T-helper 1 cell treated with Interleukin-12 subunit alpha and Interleukin-12 subunit beta and Interleukin-4 antibody, amounts not matched to agents 30 ng/mL and 1 ng/mL, for 36 hours (primary cell): ENCODE results near the gene YWHAG. TPM values are rescaled to one million over a fixed set of nuclear protein-coding genes. Genes with fewer than 3 reads are reported as not detected.
"Not testable (repeated sequence)": the region's sequence is repeated elsewhere in the genome, so short reads cannot be mapped to it uniquely, and the experiment has no call there.

Experiments
- intact Hi-C: fragments of 100-400 bp; cut with micrococcal nuclease; formaldehyde crosslinking; loops from one replicate; pipeline ENCODE4 v1.15.1; 2024
- total RNA-seq: library from RNA; stranded (reverse); gene quantifications from 2 replicates; pipeline ENCODE4 v1.2.3, GENCODE V29; 2022

The YWHAG gene
- total RNA-seq, 1 donor from 2014 or later, result 102 TPM

GRCh38 chr7:76351372-76351771 lies 7.4 kb downstream of the YWHAG start:
- intact Hi-C loops, result no loop called here

- intact Hi-C loops, result no loop called here
Observed at GRCh38 chr7:76349313-76349885, 9.4 kb downstream of the YWHAG start.

DNA sequence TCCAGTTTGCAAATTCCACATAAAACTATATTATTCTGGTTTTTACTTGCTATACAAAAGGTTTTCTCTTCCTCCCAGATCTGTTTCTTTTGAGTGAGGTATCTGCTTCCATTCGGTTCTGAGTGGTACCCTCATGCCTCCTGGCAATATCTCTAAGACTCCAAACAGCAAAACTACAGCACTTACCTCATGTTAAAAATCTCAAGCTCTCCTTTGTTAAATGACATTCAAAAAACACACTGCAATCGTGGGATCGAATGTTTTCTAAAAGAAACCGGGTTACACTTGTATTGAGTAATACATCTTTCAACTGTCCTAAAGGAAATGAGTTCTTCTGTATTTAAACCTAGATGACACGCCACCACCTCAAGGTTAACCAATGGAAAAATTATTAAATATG lies 11.1 kb downstream of the YWHAG start:
- intact Hi-C loops, result no loop called here

DNA sequence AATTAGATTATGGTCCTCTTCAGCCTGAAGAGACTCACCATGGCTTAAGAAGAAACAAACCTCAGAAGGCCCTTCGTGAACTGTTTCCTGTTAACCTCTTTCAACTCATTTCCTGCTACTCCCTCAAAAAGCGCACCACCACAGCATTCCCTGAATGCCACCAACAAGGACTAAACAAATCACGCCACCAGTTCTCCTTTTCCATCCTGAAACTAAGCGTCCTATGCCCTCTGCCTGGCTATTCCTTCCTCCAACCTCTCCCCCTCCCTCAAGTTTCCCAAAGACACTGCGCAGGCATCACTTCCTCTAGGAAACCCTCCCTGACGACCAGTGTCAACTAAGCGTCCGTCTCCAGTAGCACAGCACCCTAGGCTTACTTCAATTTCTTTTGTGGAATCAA lies 12.0 kb downstream of the YWHAG start:
- intact Hi-C loops, result no loop called here

DNA sequence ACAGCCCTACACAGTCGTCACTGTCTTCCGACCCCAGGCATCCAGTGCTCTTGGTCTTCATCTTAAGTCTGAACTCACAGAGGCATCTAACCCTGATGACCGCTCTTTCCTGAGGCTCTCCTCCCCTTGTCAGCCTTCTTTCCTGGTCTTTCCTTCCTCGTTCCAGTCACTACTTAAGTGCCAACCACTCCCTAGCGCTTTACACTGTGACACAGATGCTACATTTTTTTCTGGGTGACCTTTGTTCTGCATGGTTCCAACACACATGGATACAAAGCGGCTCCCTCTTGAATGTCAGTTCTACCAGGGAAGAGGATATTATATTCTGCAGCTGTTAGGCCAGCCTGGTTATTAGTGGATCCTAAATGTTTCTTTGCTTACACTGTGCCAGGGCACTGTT lies 12.7 kb downstream of the YWHAG start:
- intact Hi-C loops, result no loop called here

GRCh38 chr7:76343931-76344321 lies 14.9 kb downstream of the YWHAG start:
- intact Hi-C loops, result no loop called here

GRCh38 chr7:76343294-76343930 lies 15.4 kb downstream of the YWHAG start:
- intact Hi-C loops, result no loop called here

- intact Hi-C loops, result no loop called here
Observed at GRCh38 chr7:76342222-76342621, 16.6 kb downstream of the YWHAG start.

DNA sequence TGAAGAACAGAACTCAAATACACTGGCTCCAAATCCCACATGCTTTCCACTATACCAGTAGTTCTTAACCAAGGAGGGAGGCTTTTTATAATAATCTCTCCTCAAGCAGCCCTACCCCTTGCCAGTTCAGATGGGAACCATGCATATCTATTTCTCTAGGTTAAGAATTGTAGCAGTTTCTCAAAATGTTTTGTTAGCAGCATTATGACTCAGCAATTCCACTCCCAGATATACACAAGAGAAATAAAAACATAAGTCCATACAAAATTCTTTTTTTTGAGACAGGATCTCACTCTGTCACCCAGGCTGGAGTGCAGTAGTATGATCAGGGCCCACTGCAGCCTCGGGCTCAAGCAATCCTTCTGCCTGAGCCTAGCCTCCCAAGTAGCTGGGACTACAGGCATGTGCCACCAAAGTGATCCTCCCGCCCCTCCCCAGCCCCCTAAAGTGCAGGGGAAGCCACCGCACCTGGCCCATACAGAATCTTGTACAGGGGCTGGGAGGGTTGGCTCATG lies 18.1 kb downstream of the YWHAG start:
- intact Hi-C loops, result no loop called here

DNA sequence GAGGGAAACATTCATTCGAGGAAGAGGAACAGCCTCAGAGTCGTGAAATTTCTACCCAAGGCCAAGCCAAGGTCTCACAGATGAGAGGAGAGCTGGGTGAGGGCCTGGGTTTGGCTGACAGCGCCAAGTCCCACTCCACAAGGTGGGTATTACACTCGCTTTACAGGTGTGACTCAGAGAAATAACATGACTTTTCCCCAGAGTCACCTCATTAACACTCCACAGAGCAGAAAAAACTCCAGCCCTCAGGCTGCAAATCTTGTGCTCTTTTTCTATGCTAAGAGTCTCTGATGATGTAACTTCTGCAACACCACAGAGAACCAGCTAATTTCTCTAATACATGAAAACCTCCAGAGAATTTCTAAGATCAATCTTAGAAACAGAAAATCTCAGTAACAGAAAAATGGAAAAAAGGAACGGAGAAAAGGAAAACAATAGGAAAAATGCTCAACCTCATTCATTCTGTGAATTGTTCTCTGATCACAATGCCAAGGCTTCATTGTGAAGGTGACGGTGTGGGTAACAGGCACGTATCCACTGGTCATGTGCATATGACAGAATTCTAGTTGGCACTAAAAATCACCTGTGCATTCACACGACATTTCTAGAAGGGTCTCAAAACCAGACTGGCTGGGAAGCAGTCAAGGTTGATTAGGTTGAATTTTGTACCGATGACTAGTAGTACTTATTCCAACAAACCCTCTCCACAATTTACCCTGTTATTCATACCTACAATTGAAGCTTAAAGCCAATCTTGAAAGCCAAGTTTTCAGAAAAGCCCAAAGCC lies 20.3 kb downstream of the YWHAG start:
- intact Hi-C loops, result no loop called here

GRCh38 chr7:76337147-76337546 lies 21.6 kb downstream of the YWHAG start:
- intact Hi-C loops, result no loop called here

DNA sequence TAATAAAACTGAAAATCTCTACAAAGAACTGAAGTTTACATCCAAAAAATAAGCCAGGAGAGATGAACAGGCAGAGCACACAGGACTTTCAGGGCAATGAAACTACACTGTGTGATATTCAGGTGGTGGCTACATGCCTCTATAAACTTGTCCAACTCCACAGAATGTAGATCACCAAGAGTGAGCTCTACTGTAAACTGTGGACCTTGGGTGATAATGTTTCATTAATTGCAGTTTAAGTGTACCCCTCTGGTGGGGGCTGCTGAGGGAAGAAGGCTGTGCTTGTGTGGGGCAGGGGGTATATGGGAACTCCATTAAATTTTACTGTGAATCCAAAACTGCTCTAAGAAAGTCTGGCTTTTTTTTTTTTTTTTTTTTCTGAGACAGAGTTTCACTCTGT lies 22.7 kb downstream of the YWHAG start:
- intact Hi-C loops, result no loop called here

- intact Hi-C loops, result not testable (repeated sequence)
Observed at GRCh38 chr7:76335417-76335816, 23.4 kb downstream of the YWHAG start.

DNA sequence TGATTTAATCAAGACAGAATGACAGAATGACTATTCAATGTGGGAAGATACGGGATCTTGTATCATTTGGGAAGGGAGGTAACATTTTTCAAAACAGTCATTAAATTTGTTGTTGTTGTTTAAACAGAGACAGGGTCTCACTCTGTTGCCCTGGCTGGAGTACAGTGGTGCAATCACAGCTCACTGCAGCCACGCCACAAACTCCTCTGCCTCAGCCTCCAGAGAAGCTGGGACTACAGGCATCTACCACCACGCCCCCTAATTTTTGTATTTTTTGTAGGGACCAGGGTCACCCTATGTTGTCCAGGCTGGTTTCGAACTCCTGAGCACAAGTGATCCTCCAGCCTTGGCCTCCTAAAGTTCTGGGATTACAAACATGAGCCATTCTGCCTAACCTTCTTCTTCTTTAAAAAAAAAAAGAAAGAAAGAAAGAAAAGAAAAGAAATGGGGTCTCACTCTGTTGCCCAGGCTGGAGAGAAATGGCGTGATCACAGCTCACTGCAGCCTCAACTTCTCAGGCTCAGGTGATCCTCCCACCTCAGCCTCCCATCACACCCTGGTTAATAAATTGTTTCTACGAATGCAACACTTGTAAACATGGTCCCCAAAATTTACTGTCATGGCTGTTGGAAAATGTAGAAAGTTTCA lies 24.3 kb downstream of the YWHAG start:
- intact Hi-C loops, result no loop called here

DNA sequence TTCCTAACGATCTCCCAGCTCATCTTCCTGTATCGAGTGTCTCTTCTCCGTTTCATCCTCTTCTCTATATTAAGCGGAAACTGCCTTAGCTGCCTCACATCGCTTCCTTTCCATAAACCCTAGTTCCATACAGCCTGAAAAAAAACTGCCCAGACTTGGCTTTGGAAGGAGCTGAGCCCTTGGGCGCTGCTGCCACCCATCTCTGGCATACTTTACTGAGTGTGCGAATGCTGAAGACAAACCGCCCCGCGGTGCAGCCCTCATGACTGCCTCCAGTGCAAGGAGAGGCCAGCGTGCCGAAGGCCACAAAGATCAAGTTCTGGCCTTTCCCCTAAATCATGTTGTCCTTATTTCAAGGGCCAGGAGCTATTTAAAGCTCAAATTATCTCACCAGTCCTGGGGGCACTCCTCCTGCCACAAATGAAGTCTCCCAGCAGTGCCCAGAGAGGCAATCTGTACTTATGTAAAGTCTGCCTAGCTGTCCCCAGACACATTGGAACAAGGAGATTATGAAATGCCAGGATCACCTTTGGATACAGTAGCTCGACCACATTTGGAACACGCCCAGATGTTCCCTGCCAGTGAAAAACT lies 25.2 kb downstream of the YWHAG start:
- intact Hi-C loops, result no loop called here

DNA sequence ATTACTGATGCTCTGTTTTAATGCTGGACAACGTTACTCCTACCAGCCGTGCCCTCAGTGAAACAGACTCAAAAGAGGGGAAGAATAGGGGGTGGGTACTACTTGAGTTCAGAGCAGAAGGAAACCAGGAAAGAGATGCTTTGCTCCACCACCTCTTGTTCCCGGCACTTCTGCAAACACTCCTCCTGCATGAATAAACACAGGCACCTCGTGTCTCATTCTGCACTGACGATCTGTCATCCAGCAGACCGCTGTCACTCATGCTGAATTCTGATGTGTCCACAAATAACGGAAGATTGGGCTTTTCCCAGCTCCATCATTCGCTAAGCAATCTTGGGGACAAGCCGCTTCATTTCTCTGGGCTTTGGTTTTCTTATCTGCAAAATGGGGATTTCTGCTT lies 26.7 kb downstream of the YWHAG start:
- intact Hi-C loops, result no loop called here

GRCh38 chr7:76330673-76331072 lies 28.1 kb downstream of the YWHAG start:
- intact Hi-C loops, result no loop called here

DNA sequence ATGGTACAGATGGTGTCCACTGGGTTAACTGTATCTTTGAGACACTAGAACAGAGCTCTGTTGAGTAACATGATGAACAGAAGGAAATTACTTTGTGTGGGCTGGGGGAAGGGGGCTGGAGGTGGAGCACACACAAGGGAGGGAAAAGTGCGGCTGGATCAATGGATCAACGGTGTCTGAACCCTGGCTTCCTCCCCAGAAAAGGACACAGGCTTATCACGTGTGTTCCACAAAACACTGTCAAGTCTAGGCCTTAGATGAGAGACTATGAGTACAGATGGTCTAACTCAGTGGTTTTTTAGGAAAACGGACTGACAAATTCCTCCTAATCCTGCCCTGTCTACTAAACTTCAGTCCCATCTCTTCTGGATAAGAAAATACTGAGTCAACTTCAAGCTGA lies 28.5 kb downstream of the YWHAG start:
- intact Hi-C loops, result no loop called here

DNA sequence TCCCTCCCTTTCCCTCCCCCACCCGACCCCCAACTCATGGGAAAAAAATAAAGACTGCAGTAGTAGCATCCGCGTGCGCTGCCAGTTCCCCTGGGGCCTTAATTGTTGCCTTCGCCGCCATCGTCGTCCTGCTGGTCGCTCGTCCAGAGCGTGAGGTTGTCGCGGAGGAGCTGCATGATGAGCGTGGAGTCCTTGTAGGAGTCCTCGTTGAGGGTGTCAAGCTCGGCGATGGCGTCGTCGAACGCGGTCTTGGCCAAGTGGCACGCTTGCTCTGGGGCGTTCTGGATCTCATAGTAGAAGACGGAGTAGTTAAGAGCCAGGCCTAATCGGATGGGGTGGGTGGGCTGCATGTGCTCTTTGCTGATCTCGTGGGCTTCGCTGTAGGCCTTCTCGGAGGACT lies 29.3 kb downstream of the YWHAG start:
- intact Hi-C loops, result no loop called here

- intact Hi-C loops, result no loop called here
Observed at GRCh38 chr7:76328389-76328788, 30.4 kb downstream of the YWHAG start.

DNA sequence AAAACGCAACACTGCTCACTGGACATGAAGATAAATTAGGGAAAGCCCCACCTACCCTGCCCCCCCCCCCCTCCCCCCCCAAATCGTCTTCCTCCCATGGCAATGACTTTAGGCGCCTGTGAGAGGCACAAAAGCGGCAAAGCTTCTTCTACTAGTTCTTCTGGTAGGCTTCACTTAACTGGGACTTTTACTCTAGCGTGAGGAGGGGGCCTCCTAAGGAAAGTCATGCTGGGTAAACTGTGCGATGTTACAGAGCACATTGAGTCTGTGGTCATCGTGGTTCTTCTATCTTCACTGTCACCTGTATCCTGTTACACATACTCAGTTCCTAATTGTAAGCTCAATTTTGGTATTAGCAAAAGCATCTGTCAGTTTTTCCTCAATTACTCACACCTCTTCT lies 31.2 kb downstream of the YWHAG start:
- intact Hi-C loops, result no loop called here
